Retina (tissue), 1 donor: Measurements from ENCODE around the gene RAB4A.
A peak's percentile ranks its signal among the peaks of the same experiment; 100 is the strongest.

Experiments
- DNase-seq: peaks from one replicate; pipeline ENCODE4 v3.0.0-alpha.2; 2016

RAB4A gene

GRCh38 chr1:229247871-229248270 lies 23.0 kb upstream of the RAB4A start:
- no peak for DNase-seq

- DNase-seq = no peak
Measured at GRCh38 chr1:229248821-229249817, 21.8 kb upstream of the RAB4A start.

DNA sequence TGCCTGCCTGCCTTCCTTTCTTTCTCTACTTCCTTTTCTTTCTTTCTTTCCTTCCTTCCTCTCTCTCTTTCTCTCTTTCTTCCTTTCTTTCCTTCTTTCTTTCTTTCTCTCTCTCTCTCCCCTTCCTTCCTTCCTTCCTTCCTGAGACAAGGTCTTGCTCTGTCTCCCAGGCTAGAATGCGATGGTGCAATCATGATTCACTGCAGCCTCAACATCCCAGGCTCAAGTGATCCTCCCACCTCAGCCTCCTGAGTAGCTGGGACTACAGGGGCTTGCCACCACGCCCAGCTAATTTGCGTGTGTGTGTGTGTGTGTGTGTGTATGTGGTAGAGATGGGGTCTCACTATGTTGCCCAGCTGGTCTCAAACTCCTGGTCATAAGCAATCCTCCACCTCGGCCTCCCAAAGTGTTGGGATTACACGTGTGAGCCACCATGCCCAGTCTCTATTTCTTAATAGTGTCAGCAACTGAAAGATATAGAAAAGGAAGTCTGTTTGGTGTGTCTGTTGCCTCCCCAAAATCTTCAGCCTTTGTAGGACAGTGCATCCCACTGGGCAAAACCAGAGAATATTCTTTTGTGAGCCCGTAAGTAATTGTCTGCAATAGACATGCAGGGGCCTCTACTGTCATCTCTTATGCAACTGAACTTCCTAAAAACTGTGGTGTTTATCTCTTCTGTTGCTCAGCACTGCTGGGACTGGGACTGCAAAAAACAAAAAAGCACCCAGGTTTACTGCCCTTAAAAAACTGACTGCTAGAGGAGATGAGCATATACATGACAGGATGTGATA lies 20.9 kb upstream of the RAB4A start:
- no peak for DNase-seq

- peak; percentile 30 for DNase-seq
Measured at GRCh38 chr1:229251185-229251584, 19.7 kb upstream of the RAB4A start.

DNA sequence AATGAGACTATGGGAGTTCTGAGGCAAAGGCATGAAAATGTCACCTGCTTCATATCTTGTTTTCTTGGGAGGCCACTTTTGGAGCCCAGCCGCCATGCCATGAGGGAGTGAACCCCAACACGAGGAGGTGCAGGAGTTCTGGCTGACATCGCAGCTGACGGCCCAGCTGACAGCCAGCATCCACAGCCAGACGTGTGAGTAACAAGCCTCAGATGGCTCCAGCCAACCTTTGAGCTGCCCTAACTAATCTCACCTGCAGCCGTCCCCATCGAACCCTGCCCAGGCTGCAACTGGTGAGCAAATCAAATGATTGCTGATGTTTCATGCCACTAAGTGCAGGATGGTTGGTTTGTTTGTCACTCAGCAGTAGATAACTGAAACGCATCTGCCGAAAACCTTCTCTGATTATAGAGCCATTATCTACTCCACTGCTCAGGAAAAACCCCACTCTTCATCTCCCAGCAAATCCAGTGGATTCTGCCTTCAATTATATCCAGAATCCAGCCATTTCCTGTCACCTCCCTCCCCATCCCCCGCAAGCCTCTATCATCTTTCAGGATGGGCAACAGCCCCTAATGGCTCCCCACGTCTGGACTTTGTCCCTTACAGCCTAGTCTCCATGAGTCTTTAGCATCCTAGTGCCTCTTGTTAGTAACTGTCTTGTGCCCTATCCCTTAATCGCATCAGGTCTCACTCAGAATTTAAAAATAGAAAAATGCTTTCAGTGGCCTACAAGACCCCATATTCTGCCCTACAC lies 18.5 kb upstream of the RAB4A start:
- no peak for DNase-seq

GRCh38 chr1:229253151-229253974 lies 17.5 kb upstream of the RAB4A start:
- DNase-seq = no peak

GRCh38 chr1:229254910-229255541 lies 15.9 kb upstream of the RAB4A start:
- DNase-seq = no peak

DNA sequence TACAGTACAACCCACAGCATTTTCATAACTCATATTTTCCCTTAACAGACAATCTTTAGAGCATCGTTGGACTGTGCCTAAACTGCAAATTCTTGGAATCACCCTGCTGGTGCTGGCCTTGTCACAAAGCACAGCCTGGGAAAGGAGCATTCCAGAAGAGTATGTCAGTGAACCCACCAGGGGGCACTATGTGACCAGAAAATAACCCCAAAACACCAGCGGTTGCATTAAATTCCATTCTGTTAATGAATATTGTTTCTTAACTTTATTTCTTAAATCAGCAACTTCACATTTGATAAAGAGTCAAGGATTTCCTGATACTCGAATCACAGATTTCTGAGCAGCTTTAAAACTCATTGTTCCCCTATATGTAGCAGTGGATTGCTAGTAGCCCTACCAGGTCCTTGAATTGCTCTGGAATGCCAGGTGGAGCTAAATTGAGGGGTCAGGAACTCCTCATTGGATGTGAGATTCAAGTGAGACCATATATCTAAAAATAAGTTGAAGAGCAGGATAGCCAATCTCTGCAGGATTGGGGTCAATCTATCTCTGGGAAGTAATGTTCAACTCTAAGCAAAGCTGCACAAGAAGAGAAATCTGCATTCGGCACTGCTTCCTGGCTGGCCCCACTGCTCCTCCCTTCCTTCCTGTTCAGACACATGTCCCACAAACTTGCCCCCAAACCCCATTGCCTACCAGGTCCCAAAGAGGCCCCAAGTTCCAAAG lies 12.7 kb upstream of the RAB4A start:
- DNase-seq = peak; percentile 80

GRCh38 chr1:229258757-229259060 lies 12.2 kb upstream of the RAB4A start:
- no peak for DNase-seq

GRCh38 chr1:229260297-229260696 lies 10.6 kb upstream of the RAB4A start:
- no peak for DNase-seq

DNA sequence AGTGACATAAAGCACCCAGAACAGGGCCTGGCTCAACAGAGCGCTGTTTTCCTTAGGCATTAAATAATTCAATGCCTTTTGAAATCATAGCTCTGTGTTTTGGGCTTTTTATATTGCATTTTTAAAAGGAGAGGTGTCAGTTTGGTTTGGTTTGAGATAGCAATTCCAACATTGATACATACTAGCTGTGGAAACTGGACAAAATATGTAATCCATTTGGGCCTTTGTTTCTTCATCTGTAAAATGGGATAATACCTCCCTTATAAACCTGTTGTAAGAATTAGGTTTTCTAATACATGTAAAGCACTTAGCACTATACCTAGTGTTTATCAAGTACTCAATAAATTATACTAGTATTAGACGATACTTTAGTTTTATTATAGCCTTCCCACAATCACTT lies 8.7 kb upstream of the RAB4A start:
- DNase-seq = no peak

DNA sequence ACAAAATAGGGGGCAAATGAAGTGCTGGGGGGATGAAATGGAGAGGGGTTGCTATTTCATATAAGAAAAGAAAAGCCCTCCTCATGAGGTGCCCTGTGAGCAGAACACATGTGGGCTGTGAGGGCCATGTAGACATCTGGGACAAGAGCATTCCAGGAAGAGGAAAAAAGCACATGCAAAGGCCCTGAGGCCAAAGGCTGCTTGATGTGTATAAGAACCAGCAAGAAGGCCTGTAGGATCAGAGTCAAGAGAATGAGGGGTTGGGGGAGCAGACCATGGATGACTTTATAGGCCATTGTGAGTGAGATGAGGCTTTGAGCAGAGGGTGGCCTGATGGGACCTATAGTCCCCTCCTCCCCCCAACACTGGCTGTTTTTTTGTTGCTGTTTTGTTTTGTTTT lies 7.7 kb upstream of the RAB4A start:
- DNase-seq = no peak

GRCh38 chr1:229264068-229264467 lies 6.8 kb upstream of the RAB4A start:
- no peak for DNase-seq

- no peak for DNase-seq
Measured at GRCh38 chr1:229264487-229264886, 6.4 kb upstream of the RAB4A start.

- no peak for DNase-seq
Measured at GRCh38 chr1:229266274-229266673, 4.6 kb upstream of the RAB4A start.

DNA sequence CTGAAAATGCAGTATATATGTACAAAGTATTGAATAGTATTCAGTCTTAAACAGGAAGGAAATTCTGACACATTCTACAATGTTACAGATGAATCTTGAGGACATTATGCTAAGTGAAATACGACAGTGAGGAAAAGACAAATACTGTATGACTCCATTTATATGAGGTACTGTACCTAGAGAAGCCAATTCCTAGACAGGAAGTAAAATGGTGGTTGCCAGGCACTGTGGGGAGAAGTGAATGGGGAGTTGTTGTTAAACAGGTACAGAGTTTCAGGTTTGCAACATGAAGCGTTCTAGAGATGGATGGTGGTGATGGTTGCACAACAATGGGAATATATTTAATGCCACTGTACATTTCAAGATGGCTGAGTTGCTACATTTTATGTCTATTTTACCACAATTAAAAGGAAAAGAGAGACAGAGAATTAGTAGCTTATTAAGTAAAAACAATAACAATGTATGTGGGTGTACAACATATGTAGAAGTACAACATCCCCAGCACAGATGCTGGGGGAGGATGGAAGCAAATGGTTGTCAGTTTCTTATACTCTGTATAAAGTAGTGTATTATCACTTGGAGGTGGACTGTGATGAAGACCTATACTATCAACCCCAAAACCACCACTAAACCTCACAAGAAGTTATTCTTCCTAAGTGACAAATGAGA lies 3.9 kb upstream of the RAB4A start:
- no peak for DNase-seq

GRCh38 chr1:229268505-229268904 lies 2.4 kb upstream of the RAB4A start:
- no peak for DNase-seq

- DNase-seq = peak; percentile 61
Measured at GRCh38 chr1:229271448-229272159, 693 bp downstream of the RAB4A start.

GRCh38 chr1:229272164-229273158 lies 1.6 kb downstream of the RAB4A start:
- DNase-seq = no peak
